OCI-LY3 (cell line): ENCODE results near the gene IL9.

Source experiments
- H2AFZ ChIP-seq: fragments of 200-600, 300-600 bp; shearing (Covaris generic); 2 replicates; pipeline ENCODE4 v1.6.0; 2014; ENCODE audit warnings: antibody characterized with exemption, low read depth, low read length
- H3K27ac ChIP-seq: fragments of 200-600, 300-600 bp; sonication (generic); 2 replicates; pipeline ENCODE4 v1.5.1; 2014; ENCODE audit warnings: mild to moderate bottlenecking, low read length, moderate library complexity, mixed read lengths
- H3K27me3 ChIP-seq: fragments of 200-600, 300-600 bp; sonication (generic); 2 replicates; pipeline ENCODE4 v1.6.1; 2014; ENCODE audit warnings: low read depth, low read length, mixed read lengths
- H3K36me3 ChIP-seq: fragments of 200-600, 300-600 bp; sonication (generic); replicated peaks from 2 replicates; pipeline ENCODE3; 2014; ENCODE audit warnings: low read depth, low read length, mixed read lengths
- H3K4me1 ChIP-seq: fragments of 300-600, 200-600 bp; sonication (generic); 2 replicates; pipeline ENCODE4 v1.6.1; 2014; ENCODE audit warnings: low read length, mixed read lengths
- H3K4me2 ChIP-seq: fragments of 200-600, 300-600 bp; sonication (generic); 2 replicates; pipeline ENCODE4 v1.6.1; 2014; ENCODE audit warnings: low read length, mixed read lengths
- H3K4me3 ChIP-seq: fragments of 300-600, 200-600 bp; sonication (generic); 2 replicates; pipeline ENCODE4 v1.5.1; 2014; ENCODE audit warnings: antibody characterized with exemption, mild to moderate bottlenecking, low read length, moderate library complexity
- H3K79me2 ChIP-seq: fragments of 300-600, 200-600 bp; shearing (Covaris generic); 2 replicates; pipeline ENCODE4 v1.6.1; 2014; ENCODE audit warnings: mild to moderate bottlenecking, low read length, mixed read lengths
- H3K9ac ChIP-seq: fragments of 300-600, 200-600 bp; shearing (Covaris generic); 2 replicates; pipeline ENCODE4 v1.6.0; 2014; ENCODE audit warnings: mild to moderate bottlenecking, low read length, moderate library complexity
- H3K9me3 ChIP-seq: fragments of 200-600, 300-600 bp; shearing (Covaris generic); 2 replicates; pipeline ENCODE4 v1.6.1; 2014; ENCODE audit warnings: low read length, mixed read lengths; ENCODE audit not compliant: insufficient read depth
- H4K20me1 ChIP-seq: fragments of 200-600, 300-600 bp; sonication (generic); 2 replicates; pipeline ENCODE4 v1.6.1; 2016; ENCODE audit warnings: low read length, mixed read lengths; ENCODE audit not compliant: insufficient read depth
- EZH2phosphoT487 ChIP-seq: fragments of 200-600 bp; shearing (Covaris generic); IDR thresholded peaks from 2 replicates; pipeline ENCODE4 v1.6.1; 2018; ENCODE audit warnings: antibody characterized with exemption, mixed run types, low read depth
- TF ChIP-seq, protein P1 (sequence below): fragments of 200-600, 300-600 bp; sonication (generic); IDR thresholded peaks from 2 replicates; pipeline ENCODE4 v1.5.1; 2014; ENCODE audit warnings: antibody characterized with exemption, low read length, low read depth

IL9 gene

DNA sequence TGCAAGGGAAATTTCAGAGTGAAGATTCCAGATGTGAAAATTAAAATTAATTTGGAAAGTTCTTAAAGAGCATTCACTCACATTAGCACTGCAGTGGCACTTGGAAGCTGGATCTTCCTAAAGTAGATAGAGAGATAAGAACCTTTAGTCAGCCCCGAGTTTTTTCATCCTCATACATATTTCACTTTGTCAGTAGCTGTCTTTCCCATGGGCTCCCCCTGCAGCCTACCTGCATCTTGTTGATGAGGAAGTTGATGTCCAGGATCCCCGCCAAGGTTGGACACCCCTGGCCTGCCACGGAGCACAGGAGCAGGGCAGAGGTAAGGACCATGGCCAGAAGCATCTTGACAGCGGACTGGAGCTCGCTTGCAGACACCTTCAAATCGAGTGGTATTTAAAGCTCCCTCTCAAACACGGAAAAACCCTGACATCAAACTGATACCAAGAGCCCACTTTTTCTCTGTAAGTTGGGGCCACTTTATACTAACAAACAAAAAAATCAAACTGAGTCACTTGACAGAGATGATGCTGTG, at the start of gene IL9:
Gene IL9 (minus strand): TSS at position 368 of the 533 bp plus-strand sequence. CDS start 25 bp downstream, at position 343.
- no peak for TF ChIP-seq EZH2phosphoT487
- TF ChIP-seq, protein P1, sequence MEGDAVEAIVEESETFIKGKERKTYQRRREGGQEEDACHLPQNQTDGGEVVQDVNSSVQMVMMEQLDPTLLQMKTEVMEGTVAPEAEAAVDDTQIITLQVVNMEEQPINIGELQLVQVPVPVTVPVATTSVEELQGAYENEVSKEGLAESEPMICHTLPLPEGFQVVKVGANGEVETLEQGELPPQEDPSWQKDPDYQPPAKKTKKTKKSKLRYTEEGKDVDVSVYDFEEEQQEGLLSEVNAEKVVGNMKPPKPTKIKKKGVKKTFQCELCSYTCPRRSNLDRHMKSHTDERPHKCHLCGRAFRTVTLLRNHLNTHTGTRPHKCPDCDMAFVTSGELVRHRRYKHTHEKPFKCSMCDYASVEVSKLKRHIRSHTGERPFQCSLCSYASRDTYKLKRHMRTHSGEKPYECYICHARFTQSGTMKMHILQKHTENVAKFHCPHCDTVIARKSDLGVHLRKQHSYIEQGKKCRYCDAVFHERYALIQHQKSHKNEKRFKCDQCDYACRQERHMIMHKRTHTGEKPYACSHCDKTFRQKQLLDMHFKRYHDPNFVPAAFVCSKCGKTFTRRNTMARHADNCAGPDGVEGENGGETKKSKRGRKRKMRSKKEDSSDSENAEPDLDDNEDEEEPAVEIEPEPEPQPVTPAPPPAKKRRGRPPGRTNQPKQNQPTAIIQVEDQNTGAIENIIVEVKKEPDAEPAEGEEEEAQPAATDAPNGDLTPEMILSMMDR, result no peak
- Histone ChIP-seq H3K27me3 (peaks cover 54% of the 10 kb centered on the region), H2AFZ (no peak within 1 kb of the TSS), H3K9ac (no peak within 1 kb of the TSS), H3K4me3 (no peak within 1 kb of the TSS), H3K4me1 (peaks cover 12% of the 10 kb centered on the region), H3K36me3 (no peaks in the 10 kb centered on the region), H3K27ac (no peak within 1 kb of the TSS), H3K9me3 (no peaks in the 10 kb centered on the region), H3K79me2 (no peaks in the 10 kb centered on the region), H4K20me1 (no peaks in the 10 kb centered on the region), H3K4me2 (no peak within 1 kb of the TSS)

- no peaks in the 10 kb centered on the region for H3K36me3 ChIP-seq
- H3K4me2 ChIP-seq, result no peak overlapping the region
Observed at GRCh38 chr5:135944967-135945560, 49.4 kb upstream of the IL9 start.

GRCh38 chr5:135944564-135944963, 48.9 kb upstream of the IL9 start:
- no peaks in the 10 kb centered on the region for H3K36me3 ChIP-seq
- TF ChIP-seq, protein P1, result no peak
- no peak for TF ChIP-seq EZH2phosphoT487
- H3K79me2 ChIP-seq, result no peaks in the 10 kb centered on the region
- no peaks in the 10 kb centered on the region for H4K20me1 ChIP-seq
- H3K9me3 ChIP-seq, result no peaks in the 10 kb centered on the region
- H3K9ac ChIP-seq, result no peak overlapping the region
- no peaks in the 10 kb centered on the region for H3K4me1 ChIP-seq
- H3K27ac ChIP-seq, result no peak overlapping the region
- no peak overlapping the region for H3K4me2 ChIP-seq
- peaks cover 10% of the 10 kb centered on the region; the same call in 1 of the 2 replicates for H3K27me3 ChIP-seq
- H2AFZ ChIP-seq, result no peak overlapping the region
- H3K4me3 ChIP-seq, result no peak overlapping the region

More at GRCh38 chr5:135944967-135945560, 49.4 kb upstream of the IL9 start:
- H3K79me2 ChIP-seq, result no peaks in the 10 kb centered on the region
- no peak for TF ChIP-seq EZH2phosphoT487
- TF ChIP-seq, protein P1, result peak; percentile 73
- H4K20me1 ChIP-seq, result no peaks in the 10 kb centered on the region
- H3K9ac ChIP-seq, result no peak overlapping the region
- peaks cover 10% of the 10 kb centered on the region; the same call in 1 of the 2 replicates for H3K27me3 ChIP-seq
- H3K27ac ChIP-seq, result no peak overlapping the region
- no peaks in the 10 kb centered on the region for H3K4me1 ChIP-seq
- no peaks in the 10 kb centered on the region for H3K9me3 ChIP-seq
- no peak overlapping the region for H3K4me3 ChIP-seq
- no peak overlapping the region for H2AFZ ChIP-seq

GRCh38 chr5:135942202-135942771, 46.6 kb upstream of the IL9 start:
- TF ChIP-seq, protein P1, result no peak
- no peak for TF ChIP-seq EZH2phosphoT487
- H3K9ac ChIP-seq, result no peak overlapping the region
- no peak overlapping the region for H3K4me3 ChIP-seq
- H3K27me3 ChIP-seq, result peaks cover 21% of the 10 kb centered on the region; the same call in 1 of the 2 replicates
- no peaks in the 10 kb centered on the region for H4K20me1 ChIP-seq
- no peaks in the 10 kb centered on the region for H3K4me1 ChIP-seq
- H3K4me2 ChIP-seq, result no peak overlapping the region
- no peaks in the 10 kb centered on the region for H3K79me2 ChIP-seq
- H2AFZ ChIP-seq, result no peak overlapping the region
- no peaks in the 10 kb centered on the region for H3K9me3 ChIP-seq
- no peaks in the 10 kb centered on the region for H3K36me3 ChIP-seq
- no peak overlapping the region for H3K27ac ChIP-seq
